Measurements from ENCODE around the gene C1orf50.

C1orf50 gene

GRCh38 chr1:42735477-42736105 is 31.5 kb upstream of the C1orf50 start:
- FAIRE-seq (no peak), DNase-seq (ENCODE audit: insufficient read length, low spot score) (no peak)

GRCh38 chr1:42736152-42736551 is 30.9 kb upstream of the C1orf50 start:
- no peak for TF ChIP-seq POLR2A (IDR thresholded peaks at IDR 0.05; ENCODE audit: low read depth, low read length)
- FAIRE-seq: no peak
- DNase-seq (ENCODE audit: insufficient read length, low spot score): peak; percentile 60

More at GRCh38 chr1:42735477-42736105, 31.5 kb upstream of the C1orf50 start:
- TF ChIP-seq POLR2A (IDR thresholded peaks at IDR 0.05; ENCODE audit: low read depth, low read length): no peak

GRCh38 chr1:42736571-42737200 is 30.4 kb upstream of the C1orf50 start:
- DNase-seq (ENCODE audit: insufficient read length, low spot score) (no peak), FAIRE-seq (no peak)
- no peak for TF ChIP-seq POLR2A (IDR thresholded peaks at IDR 0.05; ENCODE audit: low read depth, low read length)

GRCh38 chr1:42737257-42737656 is 29.8 kb upstream of the C1orf50 start:
- no peak for DNase-seq (ENCODE audit: insufficient read length, low spot score)
- no peak for TF ChIP-seq POLR2A (IDR thresholded peaks at IDR 0.05; ENCODE audit: low read depth, low read length)
- no peak for FAIRE-seq

GRCh38 chr1:42737986-42738677 is 28.9 kb upstream of the C1orf50 start:
- TF ChIP-seq POLR2A (IDR thresholded peaks at IDR 0.05; ENCODE audit: low read depth, low read length): no peak
- DNase-seq (ENCODE audit: insufficient read length, low spot score): no peak
- no peak for FAIRE-seq

GRCh38 chr1:42738678-42739226 is 28.3 kb upstream of the C1orf50 start:
- TF ChIP-seq POLR2A (IDR thresholded peaks at IDR 0.05; ENCODE audit: low read depth, low read length): no peak
- no peak for FAIRE-seq
- DNase-seq (ENCODE audit: insufficient read length, low spot score): no peak

GRCh38 chr1:42739753-42740700 is 27.0 kb upstream of the C1orf50 start, which contains the start of gene CLDN19:
Gene CLDN19, minus strand, starts transcription at chr1:42740236. Its CDS starts 173 bp downstream, at chr1:42740063.
- DNase-seq (ENCODE audit: insufficient read length, low spot score) (no peak), FAIRE-seq (no peak)
- no peak for TF ChIP-seq POLR2A (IDR thresholded peaks at IDR 0.05; ENCODE audit: low read depth, low read length)

GRCh38 chr1:42740851-42741580 is 26.0 kb upstream of the C1orf50 start:
- no peak for TF ChIP-seq POLR2A (IDR thresholded peaks at IDR 0.05; ENCODE audit: low read depth, low read length)
- DNase-seq (ENCODE audit: insufficient read length, low spot score): no peak
- no peak for FAIRE-seq

- DNase-seq (ENCODE audit: insufficient read length, low spot score): no peak
- no peak for TF ChIP-seq POLR2A (IDR thresholded peaks at IDR 0.05; ENCODE audit: low read depth, low read length)
- FAIRE-seq: no peak
Measured at GRCh38 chr1:42741706-42742105, 25.3 kb upstream of the C1orf50 start.

- DNase-seq (ENCODE audit: insufficient read length, low spot score): no peak
- no peak for FAIRE-seq
- no peak for TF ChIP-seq POLR2A (IDR thresholded peaks at IDR 0.05; ENCODE audit: low read depth, low read length)
Measured at GRCh38 chr1:42742141-42742540, 24.9 kb upstream of the C1orf50 start.

GRCh38 chr1:42742617-42743316 is 24.3 kb upstream of the C1orf50 start:
- FAIRE-seq: no peak
- DNase-seq (ENCODE audit: insufficient read length, low spot score): no peak
- TF ChIP-seq POLR2A (IDR thresholded peaks at IDR 0.05; ENCODE audit: low read depth, low read length): no peak

Measured in H54 (cell line).